Hypothalamus (tissue), 51 donors: ENCODE measurements around the gene NCAPD2.
"Not testable (repeated sequence)": the region's sequence is repeated elsewhere in the genome, so short reads cannot be mapped to it uniquely, and the experiment has no call there.

Experiments
- DNase-seq, 51 donors: peaks; one replicate each; lab custom pipeline; 2025; lab: John Stamatoyannopoulos, UW

Gene NCAPD2

DNA sequence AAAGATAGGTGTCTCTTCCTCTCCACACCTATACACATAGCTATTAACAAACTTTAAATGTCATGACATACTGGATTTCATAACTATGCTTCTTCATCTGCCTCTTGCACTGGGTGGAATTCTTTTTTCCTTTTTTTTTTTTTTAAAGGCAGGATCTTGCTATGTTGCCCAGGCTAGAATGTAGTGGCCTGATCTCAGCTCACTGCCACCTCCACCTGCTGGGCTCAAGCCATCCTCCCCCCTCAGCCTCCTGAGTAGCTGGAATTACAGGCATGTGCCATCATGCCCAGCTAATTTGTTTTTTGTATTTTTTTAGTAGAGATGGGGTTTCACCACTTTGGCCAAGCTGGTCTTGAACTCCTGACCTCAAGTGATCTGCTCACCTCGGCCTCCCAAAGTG, 5.7 kb upstream of the NCAPD2 start:
- DNase-seq = no peak

DNA sequence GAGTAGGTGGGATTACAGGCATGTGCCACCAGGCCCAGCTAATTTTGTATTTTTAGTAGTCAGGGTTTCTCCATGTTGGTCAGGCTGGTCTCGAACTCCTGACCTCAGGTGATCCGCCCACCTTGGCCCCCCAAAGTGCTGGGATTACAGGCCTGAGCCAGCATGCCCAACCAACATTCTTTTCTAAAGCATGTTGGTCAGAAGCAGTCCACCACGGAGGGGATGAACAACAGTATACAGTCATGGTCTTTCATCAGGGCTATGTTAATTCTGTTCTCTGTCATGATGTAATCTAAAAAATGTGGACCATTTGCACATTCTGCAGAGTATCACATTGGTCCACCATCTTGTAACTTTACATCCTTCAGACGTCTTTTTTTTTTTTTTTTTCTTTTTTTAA, 4.5 kb upstream of the NCAPD2 start:
- DNase-seq = no peak

DNA sequence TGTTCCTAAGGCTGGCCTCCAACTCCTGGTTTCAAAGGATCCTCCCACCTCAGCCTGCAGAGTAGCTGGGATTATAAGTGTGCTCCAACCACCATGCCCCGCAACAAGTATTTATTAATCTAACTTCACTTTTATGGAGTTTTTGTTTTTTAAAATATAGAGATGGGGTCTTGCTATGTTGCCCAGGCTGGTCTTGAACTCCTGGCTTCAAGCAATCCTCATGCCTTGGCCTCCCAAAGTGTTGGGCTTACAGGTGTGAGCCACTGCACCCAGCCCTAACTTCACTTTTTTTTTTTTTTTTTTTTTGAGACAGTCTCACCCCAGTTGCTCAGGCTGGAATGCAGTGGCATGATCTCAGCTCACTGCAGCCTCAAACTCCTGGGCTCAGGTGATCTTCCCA, 3.2 kb upstream of the NCAPD2 start:
- DNase-seq = not testable (repeated sequence)

DNA sequence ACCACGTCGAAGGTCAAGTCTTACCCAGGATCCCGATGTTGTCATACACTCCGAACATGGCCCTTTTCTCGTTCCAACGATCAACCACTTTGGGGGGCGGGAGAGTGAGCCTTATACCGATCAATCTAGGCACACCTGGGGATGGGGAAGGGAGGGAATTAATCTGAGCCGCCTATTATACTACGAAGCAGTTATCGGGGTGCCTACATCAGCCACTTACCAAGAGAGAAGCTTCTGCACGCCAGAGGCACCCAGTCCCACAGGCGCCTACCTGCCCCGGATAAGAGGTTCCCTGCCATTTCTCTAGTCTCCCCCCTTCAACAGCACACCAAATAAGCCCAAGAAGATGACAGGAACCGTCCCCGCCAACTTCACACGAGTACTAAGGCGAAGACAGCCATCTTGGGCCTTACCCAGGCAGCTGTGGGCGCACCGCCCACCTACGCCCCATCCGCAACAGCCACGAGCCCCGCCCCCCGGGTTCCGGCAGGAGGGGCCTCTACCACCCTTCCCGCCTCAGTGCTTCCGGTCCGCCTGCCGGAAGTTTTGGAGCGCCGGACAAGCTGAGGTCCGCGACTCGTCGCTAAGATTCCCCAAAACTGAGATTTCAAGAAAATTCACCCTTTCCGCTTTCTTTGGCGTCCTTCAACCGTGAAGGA, 935 bp upstream of the NCAPD2 start, which contains the start of gene MRPL51:
TSS of gene MRPL51 (minus strand) at position 425 of the 659 bp plus-strand sequence. CDS start at position 299, 126 bp downstream.
- peak; percentile 34 to 97 (median 91) for DNase-seq

DNA sequence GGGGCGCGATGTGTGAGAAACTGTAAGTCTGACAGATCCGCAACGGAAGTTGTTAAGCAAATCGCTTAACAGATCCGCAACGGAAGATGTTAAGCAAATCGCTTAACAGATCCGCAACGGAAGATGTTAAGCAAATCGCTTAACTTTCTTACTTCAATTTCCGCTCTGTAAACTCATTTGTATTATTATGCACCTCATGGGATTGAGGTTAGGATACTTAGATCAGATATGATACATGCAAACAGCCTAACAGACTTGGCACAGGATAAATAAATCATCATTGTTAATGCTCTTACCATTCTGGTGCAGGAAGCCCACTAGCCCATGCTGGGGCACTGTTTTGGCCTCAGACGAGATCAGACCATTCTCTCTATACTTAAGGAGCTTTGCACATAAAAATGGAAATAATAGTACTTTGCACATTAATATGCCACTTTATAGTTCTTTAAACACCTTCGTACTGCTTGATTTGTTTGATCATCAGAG, 399 bp downstream of the NCAPD2 start:
- DNase-seq = no peak

GRCh38 chr12:6494968-6495367, 1.1 kb downstream of the NCAPD2 start:
- DNase-seq = no peak

GRCh38 chr12:6497291-6497690, 3.4 kb downstream of the NCAPD2 start:
- DNase-seq = peak in 19 of 51 donors; percentile 1 to 30 (median 12)

GRCh38 chr12:6500466-6500865, 6.6 kb downstream of the NCAPD2 start:
- no peak for DNase-seq

GRCh38 chr12:6507102-6507998, 13.4 kb downstream of the NCAPD2 start:
- DNase-seq = no peak

DNA sequence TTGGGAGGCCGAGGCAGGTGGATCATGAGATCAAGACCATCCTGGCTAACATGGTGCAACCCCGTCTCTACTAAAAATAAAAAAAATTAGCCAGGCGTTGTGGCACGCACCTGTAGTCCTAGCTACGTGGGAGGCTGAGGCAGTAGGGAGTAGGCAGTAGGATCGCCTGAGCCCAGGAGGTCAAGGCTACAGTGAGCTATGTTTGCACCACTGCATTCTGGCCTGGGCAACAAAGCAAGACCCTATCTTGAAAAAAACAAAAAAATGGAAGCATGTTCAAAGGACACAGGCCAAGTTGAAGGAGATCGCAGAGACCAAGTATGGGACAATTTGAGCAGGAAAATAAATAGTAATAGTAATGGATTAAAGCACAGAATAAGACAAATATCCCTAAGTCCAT, 14.2 kb downstream of the NCAPD2 start:
- no peak for DNase-seq

- DNase-seq = no peak
These were observed 26.3 kb downstream of the NCAPD2 start for GRCh38 chr12:6520186-6520585.

DNA sequence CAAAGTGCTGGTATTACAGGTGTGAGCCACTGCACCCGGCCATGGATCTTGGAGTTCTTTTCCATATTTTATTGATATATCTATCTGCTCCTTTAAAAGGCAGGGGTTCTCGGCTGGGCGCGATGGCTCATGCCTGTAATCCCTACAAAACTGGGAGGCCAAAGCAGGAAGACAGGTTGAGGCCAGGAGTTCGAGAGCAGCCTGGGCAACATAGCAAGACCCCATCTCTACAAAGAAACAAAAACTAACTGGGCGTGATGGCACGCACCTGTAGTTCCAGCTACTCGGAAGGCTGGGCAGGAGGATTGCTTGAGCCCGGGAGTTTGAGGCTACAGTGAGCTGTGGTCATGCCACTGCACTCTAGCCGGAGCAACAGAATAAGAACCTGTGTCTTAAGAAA, 28.3 kb downstream of the NCAPD2 start:
- no peak for DNase-seq

DNA sequence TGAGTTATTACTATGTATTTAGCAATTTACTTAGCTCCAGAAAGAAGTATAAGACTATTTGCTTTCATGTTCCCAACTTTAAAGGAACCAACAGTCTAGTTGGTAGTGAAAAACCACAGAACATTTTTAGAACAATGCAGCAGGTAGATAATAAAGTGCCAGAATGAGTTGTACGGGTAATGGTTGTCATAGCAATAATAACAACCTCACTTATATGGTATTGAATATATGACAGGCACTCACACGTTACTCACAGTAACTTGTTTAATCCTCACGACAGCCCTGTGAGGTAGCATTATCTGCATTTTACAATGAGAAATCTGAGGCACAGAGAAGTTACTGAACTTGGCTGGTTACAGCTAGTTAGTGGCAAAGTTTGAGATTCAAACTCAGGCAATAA, 29.8 kb downstream of the NCAPD2 start:
- no peak for DNase-seq

DNA sequence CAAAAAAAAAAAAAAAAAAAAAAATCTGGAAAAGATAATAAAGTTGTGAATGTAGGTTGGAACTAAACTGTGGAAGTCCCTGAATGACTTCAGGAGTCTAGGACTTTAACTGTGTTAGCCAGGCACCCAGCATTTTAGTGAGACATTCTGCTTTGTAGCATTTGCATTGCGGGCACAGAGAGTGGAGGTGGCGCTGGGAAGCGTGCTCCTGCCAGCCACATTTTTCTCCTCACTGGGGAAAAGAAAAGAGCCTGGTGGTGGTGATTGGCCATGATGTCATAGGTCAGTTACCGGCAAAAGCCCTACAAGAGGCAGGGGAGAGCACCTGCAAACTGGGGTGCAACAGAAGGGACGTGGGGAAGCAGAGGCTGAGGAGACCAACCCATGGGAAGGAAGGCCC, 30.7 kb downstream of the NCAPD2 start:
- DNase-seq = peak in 1 of 51 donors; percentile 12

- DNase-seq = no peak
These were observed 32.3 kb downstream of the NCAPD2 start for GRCh38 chr12:6526201-6526600.

GRCh38 chr12:6526766-6527525, 33.0 kb downstream of the NCAPD2 start:
- DNase-seq = no peak

DNA sequence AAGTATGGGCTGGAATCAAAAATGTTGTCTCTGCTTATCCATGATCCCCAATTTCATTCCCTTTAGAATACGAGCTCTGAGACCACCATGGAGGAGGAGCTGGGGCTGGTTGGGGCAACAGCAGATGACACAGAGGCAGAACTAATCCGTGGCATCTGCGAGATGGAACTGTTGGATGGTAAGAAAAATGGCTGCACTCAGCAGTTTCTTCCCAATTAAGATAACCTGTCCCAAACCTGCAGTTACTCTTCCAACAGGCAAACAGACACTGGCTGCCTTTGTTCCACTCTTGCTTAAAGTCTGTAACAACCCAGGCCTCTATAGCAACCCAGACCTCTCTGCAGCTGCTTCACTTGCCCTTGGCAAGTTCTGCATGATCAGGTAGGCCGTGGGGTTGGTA, 33.8 kb downstream of the NCAPD2 start:
- no peak for DNase-seq

DNA sequence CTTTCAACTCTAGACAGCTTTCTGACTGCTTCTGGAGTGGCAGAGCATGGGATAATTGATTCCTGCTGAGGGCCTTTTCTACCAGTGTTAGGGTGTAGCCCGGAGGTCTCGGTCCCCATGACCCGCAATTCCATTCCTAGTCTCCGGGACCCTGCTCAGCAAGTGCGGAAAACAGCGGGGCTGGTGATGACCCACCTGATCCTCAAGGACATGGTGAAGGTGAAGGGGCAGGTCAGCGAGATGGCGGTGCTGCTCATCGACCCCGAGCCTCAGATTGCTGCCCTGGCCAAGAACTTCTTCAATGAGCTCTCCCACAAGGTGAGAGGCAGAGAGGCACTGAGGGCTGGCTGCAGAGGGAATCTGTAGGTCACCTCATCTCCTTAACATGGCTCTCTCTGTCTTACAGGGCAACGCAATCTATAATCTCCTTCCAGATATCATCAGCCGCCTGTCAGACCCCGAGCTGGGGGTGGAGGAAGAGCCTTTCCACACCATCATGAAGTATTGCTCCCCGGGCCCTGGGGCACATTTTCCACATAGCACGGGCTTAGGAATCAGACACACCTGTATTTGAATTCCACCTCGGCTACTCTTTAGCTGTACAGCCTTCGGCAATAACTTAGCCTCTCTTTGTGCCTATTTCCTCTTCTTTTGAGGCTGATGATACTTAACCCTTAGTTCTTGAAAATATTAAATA, 34.8 kb downstream of the NCAPD2 start:
- DNase-seq = no peak

DNA sequence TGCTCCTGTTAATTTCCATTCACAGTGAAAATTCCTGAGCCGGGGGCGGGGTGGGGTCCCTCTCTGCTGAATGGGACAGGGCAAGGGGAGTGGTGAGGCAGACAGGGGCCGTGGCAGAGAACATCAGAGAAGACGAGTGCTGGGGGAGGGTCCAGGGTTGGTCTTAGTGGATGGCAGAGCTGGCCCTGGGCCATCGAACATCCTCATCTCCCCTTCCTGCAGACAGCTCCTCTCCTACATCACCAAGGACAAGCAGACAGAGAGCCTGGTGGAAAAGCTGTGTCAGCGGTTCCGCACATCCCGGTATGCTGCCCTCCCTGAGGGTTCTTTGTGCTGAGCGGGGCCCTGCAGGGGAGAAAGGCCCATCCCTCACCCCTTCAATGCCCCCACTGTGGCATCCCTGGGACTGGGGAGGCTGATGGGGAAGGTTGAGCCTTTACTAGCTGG, 35.4 kb downstream of the NCAPD2 start:
- DNase-seq = no peak

GRCh38 chr12:6530576-6531260, 36.8 kb downstream of the NCAPD2 start:
- no peak for DNase-seq
